Ovary (tissue), 9 donors: Measurements from ENCODE around the gene MUC5AC. TPM values are rescaled to one million over a fixed set of nuclear protein-coding genes. Genes with fewer than 3 reads are reported as not detected.
A peak's percentile ranks its signal among the peaks of the same experiment; 100 is the strongest.

Experiments used
- DNase-seq, 5 donors: peaks; one replicate each; pipeline ENCODE4 v3.0.0-alpha.2; 2019 to 2020
- H3K27ac ChIP-seq, 2 donors: fragments of 200-600 bp; one replicate each; pipeline versions ENCODE4 v1.5.1 to v1.8.0; 2019 to 2022
- H3K27me3 ChIP-seq: fragments of 200-600 bp; one replicate; pipeline ENCODE4 v1.8.0; 2022
- H3K36me3 ChIP-seq: fragments of 200-600 bp; sonication (generic); one replicate; pipeline ENCODE4 v1.5.1; 2019
- H3K4me1 ChIP-seq: one replicate; pipeline ENCODE4 v1.8.1; 2013; ENCODE audit warnings: mild to moderate bottlenecking, moderate library complexity; ENCODE audit not compliant: insufficient read depth
- H3K4me3 ChIP-seq: fragments of 200-600 bp; sonication (generic); one replicate; pipeline ENCODE4 v1.5.1; 2017
- H3K9me3 ChIP-seq, 2 donors: fragments of 200-600 bp in 1 of 2; sonication (generic) in 1 of 2; one replicate each; pipeline versions ENCODE4 v1.5.1 to v1.8.1; 2013 to 2019; ENCODE audit warnings: mild to moderate bottlenecking in 1 of 2, moderate library complexity in 1 of 2
- EP300 ChIP-seq: sonication (generic); formaldehyde crosslinking; IDR thresholded peaks from one replicate; pipeline ENCODE4 v1.6.1; 2017; ENCODE audit warnings: antibody characterized with exemption
- POLR2A ChIP-seq: fragments of 450-650 bp; IDR thresholded peaks from one replicate; pipeline ENCODE4 v1.6.1; 2017; ENCODE audit warnings: antibody characterized with exemption, mild to moderate bottlenecking, moderate library complexity
- WGBS, 3 donors: extraction: QIAGEN DNeasy Blood & Tissue Kit in 1 of 3; methylation state at CpG; one replicate each; pipeline versions ENCODE4 v1.1.5 to v1.1.7; 2013 to 2017; 5-methylcytosine and 5-hydroxymethylcytosine counted together
- intact Hi-C, 4 donors: fragments of 100-400 bp; cut with DNase I; formaldehyde crosslinking; loops; one replicate each; pipeline versions ENCODE4 v1.11.0 to v1.15.1; 2022 to 2023
- polyA plus RNA-seq, 2 donors: library from polyadenylated mRNA; stranded (reverse); fragments of 200-250 nt in 1 of 2; fragments of 350-450 nt in 1 of 2; fragmentation: Illumina TruSeq in 1 of 2; extraction: RNeasy Lipid Tissue Mini Kit (QIAGEN cat#74804) in 1 of 2; gene quantifications; one replicate each; pipeline ENCODE4 v1.2.3, GENCODE V29; 2013 to 2014
- total RNA-seq, 7 donors: library from RNA; depleted of rRNA in 2 of 7; stranded (reverse); fragments of >200 nt in 2 of 7; fragmentation: NEBNext Ultra II Directional in 3 of 7; extraction: Animal tissue kit (Norgen Biotek cat#: 25700) in 3 of 7; gene quantifications; one replicate each; pipeline versions ENCODE4 v1.1.0 to v1.2.4, GENCODE V29; 2016 to 2023
- TF ChIP-seq, protein P1 (sequence below), 3 donors: fragments of 450-650 bp in 2 of 3; fragments of 200-600 bp in 1 of 3; IDR thresholded peaks; one replicate each; pipeline versions ENCODE4 v1.5.1 to v1.8.0; 2016 to 2022; ENCODE audit warnings: antibody characterized with exemption in 3 of 3, mild to moderate bottlenecking in 1 of 3
- donor health status: DM: no; HTN: no; CAD: no; lungs with moderate emphysema.
- donor health status: DM: no; HTN: no; CAD: no.
- donor health status: Bipolar disorder and iron deficiency.
- donor health status: DM: yes; HTN: yes; CAD: no.
- donor health status: DM: no; HTN: no; CAD: no.
- donor health status: DM: yes; HTN: yes; CAD: no.

Gene MUC5AC
- total and polyA plus RNA-seq, 9 donors, result 0.03 TPM; not detected in 8

DNA sequence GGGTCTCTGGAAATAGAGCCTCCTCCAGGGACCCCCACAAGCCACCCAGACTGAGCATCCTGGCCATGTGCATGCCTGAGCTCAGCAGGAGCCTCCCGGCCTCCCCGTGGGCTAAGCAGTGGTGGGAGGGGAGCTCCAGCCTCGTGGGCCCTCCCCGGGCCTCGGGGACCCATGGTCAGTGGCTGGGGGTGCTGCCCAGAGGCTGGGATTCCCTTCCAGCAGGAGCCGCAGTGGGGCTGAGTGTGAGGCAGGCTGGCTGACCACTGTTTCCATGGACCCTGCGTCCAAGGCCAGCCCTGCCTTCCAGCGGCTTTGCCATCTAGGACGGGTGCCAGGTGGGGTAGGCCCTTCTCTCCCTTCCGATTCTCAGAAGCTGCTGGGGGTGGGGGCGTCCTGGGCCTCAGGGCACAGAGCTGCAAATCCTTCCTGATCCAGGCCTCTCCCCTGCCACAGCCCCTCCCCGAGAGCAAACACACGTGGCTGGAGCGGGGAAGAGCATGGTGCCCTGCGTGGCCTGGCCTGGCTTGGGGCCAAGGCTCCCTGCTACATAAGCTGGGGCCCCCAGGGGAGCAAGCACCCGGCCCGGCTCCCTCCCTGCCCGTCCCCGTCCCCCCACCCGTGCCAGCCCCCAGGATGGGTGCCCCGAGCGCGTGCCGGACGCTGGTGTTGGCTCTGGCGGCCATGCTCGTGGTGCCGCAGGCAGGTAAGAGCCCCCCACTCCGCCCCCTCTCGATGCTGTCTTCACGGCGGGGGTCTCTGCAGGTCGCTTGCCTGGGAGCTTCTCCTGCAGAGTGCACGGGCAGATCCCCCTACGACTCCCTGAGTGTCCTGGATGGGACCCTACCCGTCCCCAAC is 65.0 kb downstream of the MUC5AC start, which contains the start of gene MUC5B:
MUC5B (plus strand) TSS at position 576 of the 855 bp plus-strand sequence; CDS start at position 634, 58 bp downstream.
- Histone ChIP-seq H3K27ac (no peak within 1 kb of the TSS), H3K4me1 (no peaks in the 10 kb centered on the region), H3K36me3 (no peaks in the 10 kb centered on the region), H3K9me3 (no peaks in the 10 kb centered on the region), H3K27me3 (peaks cover 3% of the 10 kb centered on the region), H3K4me3 (no peak within 1 kb of the TSS)
- peak in 2 of 5 donors; percentile 20 to 39 for DNase-seq
- intact Hi-C loops, result no loop called here
- 35 to 52% (median 36%) methylated on average over 22 to 36 of the region's 36 CpGs for WGBS, 3 donors
- TF ChIP-seq, protein P1, sequence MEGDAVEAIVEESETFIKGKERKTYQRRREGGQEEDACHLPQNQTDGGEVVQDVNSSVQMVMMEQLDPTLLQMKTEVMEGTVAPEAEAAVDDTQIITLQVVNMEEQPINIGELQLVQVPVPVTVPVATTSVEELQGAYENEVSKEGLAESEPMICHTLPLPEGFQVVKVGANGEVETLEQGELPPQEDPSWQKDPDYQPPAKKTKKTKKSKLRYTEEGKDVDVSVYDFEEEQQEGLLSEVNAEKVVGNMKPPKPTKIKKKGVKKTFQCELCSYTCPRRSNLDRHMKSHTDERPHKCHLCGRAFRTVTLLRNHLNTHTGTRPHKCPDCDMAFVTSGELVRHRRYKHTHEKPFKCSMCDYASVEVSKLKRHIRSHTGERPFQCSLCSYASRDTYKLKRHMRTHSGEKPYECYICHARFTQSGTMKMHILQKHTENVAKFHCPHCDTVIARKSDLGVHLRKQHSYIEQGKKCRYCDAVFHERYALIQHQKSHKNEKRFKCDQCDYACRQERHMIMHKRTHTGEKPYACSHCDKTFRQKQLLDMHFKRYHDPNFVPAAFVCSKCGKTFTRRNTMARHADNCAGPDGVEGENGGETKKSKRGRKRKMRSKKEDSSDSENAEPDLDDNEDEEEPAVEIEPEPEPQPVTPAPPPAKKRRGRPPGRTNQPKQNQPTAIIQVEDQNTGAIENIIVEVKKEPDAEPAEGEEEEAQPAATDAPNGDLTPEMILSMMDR (IDR thresholded peaks at IDR 0.05), result no peak

DNA sequence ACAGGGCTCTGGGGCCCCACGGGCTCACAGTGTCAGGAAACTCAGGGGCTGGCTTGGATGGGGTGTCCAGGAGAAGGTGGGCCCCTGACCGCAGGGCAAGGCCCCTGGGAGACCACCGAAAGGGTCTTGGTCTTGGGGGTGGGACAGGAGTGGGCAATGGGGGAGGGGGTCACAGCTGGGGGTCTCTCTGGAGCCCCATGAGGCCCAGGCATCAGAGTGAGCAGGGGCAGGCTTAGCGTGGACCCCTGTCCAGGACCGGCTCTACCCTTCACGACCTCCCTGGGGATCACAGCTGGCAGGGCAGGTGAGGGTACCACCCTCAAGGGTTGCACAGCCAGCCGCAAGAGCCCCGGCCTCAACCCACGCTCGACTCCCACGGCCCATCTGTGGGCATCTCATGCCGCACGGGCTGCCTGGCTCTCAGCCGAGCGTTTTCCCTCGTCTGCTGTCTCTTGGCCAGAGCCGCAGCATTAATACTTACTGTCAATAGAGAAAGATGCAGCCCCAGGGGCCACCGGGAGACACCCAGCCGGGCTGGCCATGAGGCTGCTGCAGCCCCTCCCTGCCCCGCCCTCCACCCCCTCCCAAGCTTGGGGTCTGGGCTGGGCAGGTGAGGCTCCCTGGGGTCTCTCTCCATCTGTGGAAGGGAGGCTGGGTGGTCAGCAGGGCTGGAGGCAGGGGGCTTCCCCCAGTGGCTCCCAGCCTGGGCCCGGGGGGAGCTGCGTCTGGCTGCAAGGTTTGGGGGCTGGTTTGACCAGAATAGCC is 65.8 kb downstream of the MUC5AC start:
- H3K27ac ChIP-seq, result no peak overlapping the region
- H3K4me1 ChIP-seq, result no peaks in the 10 kb centered on the region
- no peaks in the 10 kb centered on the region for H3K36me3 ChIP-seq
- TF ChIP-seq, protein P1 (IDR thresholded peaks at IDR 0.05), result no peak
- TF ChIP-seq POLR2A (no peak), EP300 (no peak)
- peaks cover 3% of the 10 kb centered on the region for H3K27me3 ChIP-seq
- no peak overlapping the region for H3K4me3 ChIP-seq
- peak in 2 of 5 donors; percentile 7 to 26 for DNase-seq
- WGBS, 3 donors, result 34 to 49% (median 39%) methylated on average over 22 of the region's 22 CpGs
- H3K9me3 ChIP-seq, result no peaks in the 10 kb centered on the region
- intact Hi-C loops, result no loop called here

DNA sequence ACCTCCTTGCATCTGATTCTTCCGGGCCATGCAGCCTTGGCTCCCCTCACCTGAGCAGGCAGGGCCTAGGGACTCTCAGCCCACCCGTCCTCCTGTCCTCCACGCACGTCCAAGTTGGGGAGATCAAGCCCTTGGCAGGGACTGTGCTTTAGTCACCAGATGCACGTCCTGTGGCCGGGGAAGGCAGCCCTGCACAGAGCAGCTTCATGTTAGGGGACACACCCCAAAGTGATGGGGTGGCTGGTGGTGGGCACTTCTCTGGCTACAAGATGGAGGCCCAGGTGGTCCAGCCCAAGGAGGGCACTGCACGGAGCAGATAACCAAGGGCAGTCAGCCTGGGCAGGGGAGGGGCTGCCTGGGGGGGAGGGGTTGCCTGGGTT is 66.3 kb downstream of the MUC5AC start:
- no peaks in the 10 kb centered on the region for H3K9me3 ChIP-seq
- intact Hi-C loops, result no loop called here

More for the DNA sequence above, 66.3 kb downstream of the MUC5AC start:
- H3K27me3 ChIP-seq, result peaks cover 3% of the 10 kb centered on the region
- no peaks in the 10 kb centered on the region for H3K4me1 ChIP-seq
- no peak overlapping the region for H3K4me3 ChIP-seq
- H3K27ac ChIP-seq, result no peak overlapping the region
- WGBS, 3 donors, result 26 to 36% (median 28%) methylated on average over 6 to 7 of the region's 7 CpGs
- TF ChIP-seq, protein P1 (IDR thresholded peaks at IDR 0.05), result no peak
- no peak for TF ChIP-seq EP300
- no peak for TF ChIP-seq POLR2A
- DNase-seq, result peak in 1 of 5 donors; percentile 18
- H3K36me3 ChIP-seq, result no peaks in the 10 kb centered on the region
